Neural progenitor cell (in vitro differentiated cells): ENCODE measurements around the gene AGBL4. TPM values are rescaled to one million over a fixed set of nuclear protein-coding genes. Genes with fewer than 3 reads are reported as not detected.

ENCODE experiments used
- DNase-seq: peaks from one replicate; pipeline ENCODE4 v3.0.0-alpha.2; 2016; ENCODE audit warnings: low spot score
- H2AFZ ChIP-seq: fragments of 200-600 bp; sonication (generic); replicated peaks from 2 replicates; pipeline ENCODE4 v1.6.1; 2016; ENCODE audit warnings: antibody characterized with exemption
- H3F3A ChIP-seq: fragments of 200-600 bp; sonication (generic); 2 replicates; pipeline ENCODE4 v1.6.1; 2016; ENCODE audit warnings: antibody characterized with exemption, low read depth
- H3K27ac ChIP-seq: fragments of 200-600 bp; sonication (generic); 2 replicates; pipeline ENCODE4 v1.5.1; 2016; ENCODE audit warnings: mild to moderate bottlenecking
- H3K27me3 ChIP-seq: fragments of 200-600 bp; sonication (generic); 2 replicates; pipeline ENCODE4 v1.6.1; 2016; ENCODE audit warnings: mild to moderate bottlenecking, moderate library complexity
- H3K36me3 ChIP-seq: fragments of 200-600 bp; sonication (generic); 2 replicates; pipeline ENCODE4 v1.5.1; 2016
- H3K4me1 ChIP-seq: fragments of 200-600 bp; sonication (generic); 2 replicates; pipeline ENCODE4 v1.6.1; 2016; ENCODE audit warnings: mixed run types
- H3K4me2 ChIP-seq: fragments of 200-600 bp; sonication (generic); 2 replicates; pipeline ENCODE4 v1.6.1; 2016
- H3K4me3 ChIP-seq: fragments of 200-600 bp; sonication (generic); 2 replicates; pipeline ENCODE4 v1.5.1; 2016
- H3K79me2 ChIP-seq: fragments of 200-600 bp; sonication (generic); 2 replicates; pipeline ENCODE4 v1.6.1; 2016; ENCODE audit warnings: low read depth
- H3K9ac ChIP-seq: fragments of 200-600 bp; sonication (generic); 2 replicates; pipeline ENCODE4 v1.6.1; 2016
- H3K9me3 ChIP-seq: fragments of 200-600 bp; sonication (generic); 2 replicates; pipeline ENCODE4 v1.5.1; 2016; ENCODE audit warnings: low read depth
- H4K20me1 ChIP-seq: fragments of 200-600 bp; sonication (generic); 2 replicates; pipeline ENCODE4 v1.6.1; 2016; ENCODE audit warnings: low read depth
- H3K27ac Mint-ChIP-seq: 3 replicates; pipeline ENCODE4 v1.8.0; 2021; ENCODE audit warnings: mixed read lengths
- H3K27me3 Mint-ChIP-seq: 2 replicates; pipeline ENCODE4 v1.8.0; 2022; ENCODE audit warnings: low read depth, mild to moderate bottlenecking, inconsistent platforms, moderate library complexity, mixed read lengths; ENCODE audit not compliant: insufficient read depth
- H3K36me3 Mint-ChIP-seq: 3 replicates; pipeline ENCODE4 v1.8.0; 2021; ENCODE audit warnings: mixed read lengths
- H3K4me1 Mint-ChIP-seq: 3 replicates; pipeline ENCODE4 v1.8.0; 2021; ENCODE audit warnings: mixed read lengths
- H3K4me3 Mint-ChIP-seq: 3 replicates; pipeline ENCODE4 v1.8.0; 2021; ENCODE audit warnings: mild to moderate bottlenecking, moderate library complexity, mixed read lengths
- H3K9me3 Mint-ChIP-seq: 3 replicates; pipeline ENCODE4 v1.8.0; 2020; ENCODE audit warnings: mixed read lengths
- CTCF ChIP-seq: fragments of 200-600 bp; sonication (generic); IDR thresholded peaks from 2 replicates; pipeline ENCODE4 v1.5.1; 2017; ENCODE audit warnings: antibody characterized with exemption, mild to moderate bottlenecking
- EZH2 ChIP-seq: fragments of 200-600 bp; sonication (generic); IDR thresholded peaks from 2 replicates; pipeline ENCODE4 v1.6.1; 2017; ENCODE audit warnings: antibody characterized with exemption, mild to moderate bottlenecking, moderate library complexity
- EZH2phosphoT487 ChIP-seq: fragments of 200-600 bp; sonication (generic); IDR thresholded peaks from 2 replicates; pipeline ENCODE4 v1.6.1; 2017; ENCODE audit warnings: antibody characterized with exemption
- total RNA-seq: library from RNA; depleted of rRNA; stranded (reverse); fragments of >200 nt; gene quantifications from 2 replicates; pipeline ENCODE4 v1.2.3, GENCODE V29; 2015; ENCODE audit warnings: low replicate concordance

The AGBL4 gene
- total RNA-seq, 1 donor from 2014 or later = 1.5 TPM

GRCh38 chr1:49728377-49728776 is 295.4 kb downstream of the AGBL4 start:
- Histone ChIP-seq H3K27ac (no peak overlapping the region), H3K4me2 (no peak overlapping the region), H3K27me3 (no peaks in the 10 kb centered on the region), H3K79me2 (no peaks in the 10 kb centered on the region), H3K9ac (no peak overlapping the region), H3F3A (no peaks in the 10 kb centered on the region), H3K4me3 (no peak overlapping the region), H2AFZ (no peak overlapping the region), H3K4me1 (no peaks in the 10 kb centered on the region), H3K36me3 (no peaks in the 10 kb centered on the region), H3K9me3 (peaks cover 45% of the 10 kb centered on the region), H4K20me1 (no peaks in the 10 kb centered on the region)
- no peaks in the 10 kb centered on the region for H3K36me3 Mint-ChIP-seq
- no peak for DNase-seq
- peaks cover 2% of the 10 kb centered on the region for H3K27me3 Mint-ChIP-seq
- no peak overlapping the region for H3K27ac Mint-ChIP-seq
- H3K9me3 Mint-ChIP-seq = peaks cover 16% of the 10 kb centered on the region
- no peak overlapping the region for H3K4me3 Mint-ChIP-seq
- H3K4me1 Mint-ChIP-seq = no peaks in the 10 kb centered on the region
- TF ChIP-seq EZH2phosphoT487 (no peak), EZH2 (no peak), CTCF (no peak)

- Mint-ChIP-seq H3K36me3 (no peaks in the 10 kb centered on the region), H3K27ac (no peak overlapping the region), H3K4me1 (no peaks in the 10 kb centered on the region), H3K27me3 (peaks cover 5% of the 10 kb centered on the region), H3K9me3 (peaks cover 7% of the 10 kb centered on the region), H3K4me3 (no peak overlapping the region)
- no peak overlapping the region for H3K9ac ChIP-seq
- no peak overlapping the region for H3K4me2 ChIP-seq
- H2AFZ ChIP-seq = no peak overlapping the region
- H3K9me3 ChIP-seq = peaks cover 48% of the 10 kb centered on the region
- H4K20me1 ChIP-seq = no peaks in the 10 kb centered on the region
- no peaks in the 10 kb centered on the region for H3F3A ChIP-seq
- no peak for TF ChIP-seq CTCF
- TF ChIP-seq EZH2 = no peak
- TF ChIP-seq EZH2phosphoT487 = no peak
- no peaks in the 10 kb centered on the region for H3K36me3 ChIP-seq
- no peaks in the 10 kb centered on the region for H3K4me1 ChIP-seq
- DNase-seq = no peak
- H3K27ac ChIP-seq = no peak overlapping the region
- H3K4me3 ChIP-seq = no peak overlapping the region
- no peaks in the 10 kb centered on the region for H3K27me3 ChIP-seq
- no peaks in the 10 kb centered on the region for H3K79me2 ChIP-seq
Measured at GRCh38 chr1:49723662-49724061, 300.1 kb downstream of the AGBL4 start.

DNA sequence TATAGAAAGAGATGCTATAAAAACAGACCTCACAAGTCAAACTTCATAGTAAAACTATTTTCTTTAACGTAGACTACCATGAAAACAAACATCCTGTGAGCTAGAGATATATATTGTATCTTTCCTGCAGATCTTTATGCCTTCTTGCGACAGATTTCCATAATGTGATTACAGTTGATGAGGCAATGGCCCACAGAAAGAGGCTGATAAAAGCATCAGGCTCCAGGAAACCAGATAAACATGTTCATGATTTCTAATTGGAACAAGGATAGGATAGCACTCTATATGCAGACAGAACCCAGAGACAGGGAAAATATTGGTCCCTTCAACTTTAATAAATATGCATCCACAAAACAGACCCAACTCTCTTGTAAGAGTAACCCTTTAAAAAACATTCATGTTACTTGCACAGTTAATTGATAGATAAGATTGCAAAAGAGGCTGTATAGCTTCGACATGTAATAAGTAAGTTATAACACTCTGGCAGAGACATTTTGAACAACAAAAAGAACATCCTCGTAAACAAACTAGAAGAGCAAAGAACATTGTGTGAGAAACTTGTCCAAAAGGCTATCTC is 329.4 kb downstream of the AGBL4 start:
- peaks cover 9% of the 10 kb centered on the region for H3K9me3 Mint-ChIP-seq

More for the DNA sequence above, 329.4 kb downstream of the AGBL4 start:
- Mint-ChIP-seq H3K4me3 (no peak overlapping the region), H3K36me3 (no peaks in the 10 kb centered on the region), H3K27me3 (peaks cover 3% of the 10 kb centered on the region), H3K4me1 (no peaks in the 10 kb centered on the region), H3K27ac (no peak overlapping the region)
- no peak for DNase-seq
- no peaks in the 10 kb centered on the region for H4K20me1 ChIP-seq
- H2AFZ ChIP-seq = no peak overlapping the region
- H3K4me1 ChIP-seq = no peaks in the 10 kb centered on the region
- no peaks in the 10 kb centered on the region for H3F3A ChIP-seq
- H3K9me3 ChIP-seq = peaks cover 23% of the 10 kb centered on the region
- TF ChIP-seq CTCF (no peak), EZH2 (no peak)
- no peak overlapping the region for H3K27ac ChIP-seq
- no peak overlapping the region for H3K4me3 ChIP-seq
- H3K4me2 ChIP-seq = no peak overlapping the region
- no peak overlapping the region for H3K9ac ChIP-seq
- no peaks in the 10 kb centered on the region for H3K79me2 ChIP-seq
- H3K27me3 ChIP-seq = no peaks in the 10 kb centered on the region
- no peaks in the 10 kb centered on the region for H3K36me3 ChIP-seq
